HTERT RPE-1 (cell line): Measurements from ENCODE around the gene SLC9A4.

Source experiments
- in situ Hi-C: fragments of 300-500 bp; cut with MboI; formaldehyde crosslinking; loops from 4 replicates; pipeline ENCODE4 v1.14.3; 2020; ENCODE audit warnings: low sequenced_read_pairs

SLC9A4 gene

GRCh38 chr2:102451968-102452367 is 21.1 kb upstream of the SLC9A4 start:
- in situ Hi-C loops: no loop called here

- in situ Hi-C loops: no loop called here
Measured at GRCh38 chr2:102453501-102453900, 19.5 kb upstream of the SLC9A4 start.

- in situ Hi-C loops: no loop called here
Measured at GRCh38 chr2:102455061-102455670, 17.9 kb upstream of the SLC9A4 start.

GRCh38 chr2:102460467-102460866 is 12.6 kb upstream of the SLC9A4 start:
- in situ Hi-C loops: no loop called here

GRCh38 chr2:102461188-102461587 is 11.8 kb upstream of the SLC9A4 start:
- in situ Hi-C loops: no loop called here

GRCh38 chr2:102463160-102463559 is 9.9 kb upstream of the SLC9A4 start:
- in situ Hi-C loops: no loop called here

- in situ Hi-C loops: no loop called here
Measured at GRCh38 chr2:102470168-102470567, 2.9 kb upstream of the SLC9A4 start.

- in situ Hi-C loops: no loop called here
Measured at GRCh38 chr2:102473631-102474030, 605 bp downstream of the SLC9A4 start.

GRCh38 chr2:102474785-102475184 is 1.8 kb downstream of the SLC9A4 start:
- in situ Hi-C loops: no loop called here

GRCh38 chr2:102478686-102479470 is 5.9 kb downstream of the SLC9A4 start:
- in situ Hi-C loops: no loop called here

- in situ Hi-C loops: no loop called here
Measured at GRCh38 chr2:102480285-102481195, 7.5 kb downstream of the SLC9A4 start.

GRCh38 chr2:102481931-102482330 is 8.9 kb downstream of the SLC9A4 start:
- in situ Hi-C loops: no loop called here

- in situ Hi-C loops: no loop called here
Measured at GRCh38 chr2:102483086-102483485, 10.1 kb downstream of the SLC9A4 start.

- in situ Hi-C loops: no loop called here
Measured at GRCh38 chr2:102484310-102485061, 11.5 kb downstream of the SLC9A4 start.

- in situ Hi-C loops: no loop called here
Measured at GRCh38 chr2:102485147-102485785, 12.2 kb downstream of the SLC9A4 start.

GRCh38 chr2:102486941-102487702 is 14.1 kb downstream of the SLC9A4 start:
- in situ Hi-C loops: no loop called here

GRCh38 chr2:102487761-102488462 is 14.9 kb downstream of the SLC9A4 start:
- in situ Hi-C loops: no loop called here

- in situ Hi-C loops: no loop called here
Measured at GRCh38 chr2:102489646-102490045, 16.6 kb downstream of the SLC9A4 start.

- in situ Hi-C loops: no loop called here
Measured at GRCh38 chr2:102492006-102492405, 19.0 kb downstream of the SLC9A4 start.
